Peyer's patch (tissue), 4 donors: ENCODE data around the gene ARSG.

Experiments
- CTCF ChIP-seq, 6 experiments: fragments of 450-650 bp in 4 of 6; fragments of 200-600 bp in 2 of 6; sonication (generic) in 1 of 6; IDR thresholded peaks; one replicate each; pipeline ENCODE4 v1.5.1; 2017 to 2019; ENCODE audit warnings: antibody characterized with exemption in 6 of 6, mild to moderate bottlenecking in 3 of 6, moderate library complexity in 1 of 6
- POLR2A ChIP-seq, 2 donors: fragments of 450-650 bp; IDR thresholded peaks; one replicate each; pipeline ENCODE4 v1.5.1; 2017; ENCODE audit warnings: antibody characterized with exemption in 2 of 2, mild to moderate bottlenecking in 2 of 2, moderate library complexity in 2 of 2

- no peak for TF ChIP-seq CTCF (IDR thresholded peaks at IDR 0.05)
- no peak for TF ChIP-seq POLR2A (IDR thresholded peaks at IDR 0.05)
These were observed 33.5 kb downstream of the ARSG start for GRCh38 chr17:68324654-68325336.
